Measurements from ENCODE around the gene MID1.

MID1 gene
- total RNA-seq = 0 to 0.17 (median 0.09) reads per million in 3 donors

GRCh38 chrX:10620121-10620699, at the start of gene MID1:
Gene MID1, minus strand, starts transcription at chrX:10620585. Its CDS starts 53,038 bp downstream, at chrX:10567547.
- no peak for DNase-seq
- Histone ChIP-seq H3K4me1 (ENCODE audit: control insufficient read depth, insufficient read depth, low read length, poor library complexity, severe bottlenecking) (no peaks in the 10 kb centered on the region), H3K27ac (ENCODE audit: insufficient read depth, low read length, poor library complexity, severe bottlenecking) (no peak within 1 kb of the TSS), H3K36me3 (ENCODE audit: control insufficient read depth, insufficient read depth, low read length) (no peaks in the 10 kb centered on the region), H3K27me3 (replicated peaks; ENCODE audit: control insufficient read depth, insufficient read depth, low read length, poor library complexity, severe bottlenecking) (no peaks in the 10 kb centered on the region), H3K9me3 (ENCODE audit: control insufficient read depth, low read length) (no peaks in the 10 kb centered on the region), H3K4me3 (ENCODE audit: insufficient read depth, low read depth, low read length, poor library complexity, severe bottlenecking) (no peak within 1 kb of the TSS)

GRCh38 chrX:10667143-10667542, 46.8 kb upstream of the MID1 start:
- Histone ChIP-seq H3K4me1 (ENCODE audit: control insufficient read depth, insufficient read depth, low read length, poor library complexity, severe bottlenecking) (no peaks in the 10 kb centered on the region), H3K36me3 (ENCODE audit: control insufficient read depth, insufficient read depth, low read length) (no peaks in the 10 kb centered on the region), H3K27me3 (replicated peaks; ENCODE audit: control insufficient read depth, insufficient read depth, low read length, poor library complexity, severe bottlenecking) (no peaks in the 10 kb centered on the region), H3K4me3 (ENCODE audit: insufficient read depth, low read depth, low read length, poor library complexity, severe bottlenecking) (no peak overlapping the region), H3K9me3 (ENCODE audit: control insufficient read depth, low read length) (no peaks in the 10 kb centered on the region), H3K27ac (ENCODE audit: insufficient read depth, low read length, poor library complexity, severe bottlenecking) (no peak overlapping the region)
- no peak for DNase-seq

- DNase-seq = no peak
- no peaks in the 10 kb centered on the region for H3K9me3 ChIP-seq (ENCODE audit: control insufficient read depth, low read length)
- H3K4me3 ChIP-seq (ENCODE audit: insufficient read depth, low read depth, low read length, poor library complexity, severe bottlenecking) = no peak overlapping the region
- H3K27me3 ChIP-seq (replicated peaks; ENCODE audit: control insufficient read depth, insufficient read depth, low read length, poor library complexity, severe bottlenecking) = no peaks in the 10 kb centered on the region
- no peak overlapping the region for H3K27ac ChIP-seq (ENCODE audit: insufficient read depth, low read length, poor library complexity, severe bottlenecking)
- H3K36me3 ChIP-seq (ENCODE audit: control insufficient read depth, insufficient read depth, low read length) = no peaks in the 10 kb centered on the region
- H3K4me1 ChIP-seq (ENCODE audit: control insufficient read depth, insufficient read depth, low read length, poor library complexity, severe bottlenecking) = no peaks in the 10 kb centered on the region
Observed at GRCh38 chrX:10666102-10666501, 45.7 kb upstream of the MID1 start.

GRCh38 chrX:10665681-10666080, 45.3 kb upstream of the MID1 start:
- Histone ChIP-seq H3K36me3 (ENCODE audit: control insufficient read depth, insufficient read depth, low read length) (no peaks in the 10 kb centered on the region), H3K4me1 (ENCODE audit: control insufficient read depth, insufficient read depth, low read length, poor library complexity, severe bottlenecking) (no peaks in the 10 kb centered on the region), H3K27ac (ENCODE audit: insufficient read depth, low read length, poor library complexity, severe bottlenecking) (no peak overlapping the region), H3K4me3 (ENCODE audit: insufficient read depth, low read depth, low read length, poor library complexity, severe bottlenecking) (no peak overlapping the region), H3K27me3 (replicated peaks; ENCODE audit: control insufficient read depth, insufficient read depth, low read length, poor library complexity, severe bottlenecking) (no peaks in the 10 kb centered on the region), H3K9me3 (ENCODE audit: control insufficient read depth, low read length) (no peaks in the 10 kb centered on the region)
- DNase-seq = no peak

- Histone ChIP-seq H3K4me3 (ENCODE audit: insufficient read depth, low read depth, low read length, poor library complexity, severe bottlenecking) (no peak overlapping the region), H3K27me3 (replicated peaks; ENCODE audit: control insufficient read depth, insufficient read depth, low read length, poor library complexity, severe bottlenecking) (no peaks in the 10 kb centered on the region), H3K9me3 (ENCODE audit: control insufficient read depth, low read length) (no peaks in the 10 kb centered on the region), H3K4me1 (ENCODE audit: control insufficient read depth, insufficient read depth, low read length, poor library complexity, severe bottlenecking) (no peaks in the 10 kb centered on the region), H3K27ac (ENCODE audit: insufficient read depth, low read length, poor library complexity, severe bottlenecking) (no peak overlapping the region), H3K36me3 (ENCODE audit: control insufficient read depth, insufficient read depth, low read length) (no peaks in the 10 kb centered on the region)
- no peak for DNase-seq
Observed at GRCh38 chrX:10660171-10660570, 39.8 kb upstream of the MID1 start.

GRCh38 chrX:10656214-10656613, 35.8 kb upstream of the MID1 start:
- H3K27ac ChIP-seq (ENCODE audit: insufficient read depth, low read length, poor library complexity, severe bottlenecking) = no peak overlapping the region
- H3K9me3 ChIP-seq (ENCODE audit: control insufficient read depth, low read length) = no peaks in the 10 kb centered on the region

GRCh38 chrX:10654960-10655359, 34.6 kb upstream of the MID1 start:
- no peaks in the 10 kb centered on the region for H3K36me3 ChIP-seq (ENCODE audit: control insufficient read depth, insufficient read depth, low read length)
- DNase-seq = no peak

More at GRCh38 chrX:10656214-10656613, 35.8 kb upstream of the MID1 start:
- Histone ChIP-seq H3K36me3 (ENCODE audit: control insufficient read depth, insufficient read depth, low read length) (no peaks in the 10 kb centered on the region), H3K4me3 (ENCODE audit: insufficient read depth, low read depth, low read length, poor library complexity, severe bottlenecking) (no peak overlapping the region), H3K4me1 (ENCODE audit: control insufficient read depth, insufficient read depth, low read length, poor library complexity, severe bottlenecking) (no peaks in the 10 kb centered on the region), H3K27me3 (replicated peaks; ENCODE audit: control insufficient read depth, insufficient read depth, low read length, poor library complexity, severe bottlenecking) (no peaks in the 10 kb centered on the region)
- no peak for DNase-seq

GRCh38 chrX:10653302-10653701, 32.9 kb upstream of the MID1 start:
- Histone ChIP-seq H3K4me3 (ENCODE audit: insufficient read depth, low read depth, low read length, poor library complexity, severe bottlenecking) (no peak overlapping the region), H3K4me1 (ENCODE audit: control insufficient read depth, insufficient read depth, low read length, poor library complexity, severe bottlenecking) (no peaks in the 10 kb centered on the region), H3K36me3 (ENCODE audit: control insufficient read depth, insufficient read depth, low read length) (no peaks in the 10 kb centered on the region), H3K27me3 (replicated peaks; ENCODE audit: control insufficient read depth, insufficient read depth, low read length, poor library complexity, severe bottlenecking) (no peaks in the 10 kb centered on the region), H3K9me3 (ENCODE audit: control insufficient read depth, low read length) (no peaks in the 10 kb centered on the region), H3K27ac (ENCODE audit: insufficient read depth, low read length, poor library complexity, severe bottlenecking) (no peak overlapping the region)
- no peak for DNase-seq

More at GRCh38 chrX:10654960-10655359, 34.6 kb upstream of the MID1 start:
- Histone ChIP-seq H3K27ac (ENCODE audit: insufficient read depth, low read length, poor library complexity, severe bottlenecking) (no peak overlapping the region), H3K4me3 (ENCODE audit: insufficient read depth, low read depth, low read length, poor library complexity, severe bottlenecking) (no peak overlapping the region), H3K4me1 (ENCODE audit: control insufficient read depth, insufficient read depth, low read length, poor library complexity, severe bottlenecking) (no peaks in the 10 kb centered on the region), H3K27me3 (replicated peaks; ENCODE audit: control insufficient read depth, insufficient read depth, low read length, poor library complexity, severe bottlenecking) (no peaks in the 10 kb centered on the region), H3K9me3 (ENCODE audit: control insufficient read depth, low read length) (no peaks in the 10 kb centered on the region)

- Histone ChIP-seq H3K36me3 (ENCODE audit: control insufficient read depth, insufficient read depth, low read length) (no peaks in the 10 kb centered on the region), H3K27me3 (replicated peaks; ENCODE audit: control insufficient read depth, insufficient read depth, low read length, poor library complexity, severe bottlenecking) (no peaks in the 10 kb centered on the region), H3K9me3 (ENCODE audit: control insufficient read depth, low read length) (no peaks in the 10 kb centered on the region), H3K4me3 (ENCODE audit: insufficient read depth, low read depth, low read length, poor library complexity, severe bottlenecking) (no peak overlapping the region), H3K27ac (ENCODE audit: insufficient read depth, low read length, poor library complexity, severe bottlenecking) (no peak overlapping the region), H3K4me1 (ENCODE audit: control insufficient read depth, insufficient read depth, low read length, poor library complexity, severe bottlenecking) (no peaks in the 10 kb centered on the region)
- DNase-seq = no peak
Observed at GRCh38 chrX:10649265-10649664, 28.9 kb upstream of the MID1 start.

- Histone ChIP-seq H3K9me3 (ENCODE audit: control insufficient read depth, low read length) (no peaks in the 10 kb centered on the region), H3K4me3 (ENCODE audit: insufficient read depth, low read depth, low read length, poor library complexity, severe bottlenecking) (no peak overlapping the region), H3K36me3 (ENCODE audit: control insufficient read depth, insufficient read depth, low read length) (no peaks in the 10 kb centered on the region), H3K27me3 (replicated peaks; ENCODE audit: control insufficient read depth, insufficient read depth, low read length, poor library complexity, severe bottlenecking) (no peaks in the 10 kb centered on the region), H3K27ac (ENCODE audit: insufficient read depth, low read length, poor library complexity, severe bottlenecking) (no peak overlapping the region), H3K4me1 (ENCODE audit: control insufficient read depth, insufficient read depth, low read length, poor library complexity, severe bottlenecking) (no peaks in the 10 kb centered on the region)
- no peak for DNase-seq
Observed at GRCh38 chrX:10648614-10649013, 28.2 kb upstream of the MID1 start.

Measured in effector memory CD4-positive, alpha-beta T cell (primary cell).